HG03432 (cell line): ENCODE results near the gene CD247.

Source experiments
- ATAC-seq: cut with Tn5 transposase; IDR thresholded peaks from one replicate; pipeline ENCODE4 v1.9.1; 2021; ENCODE audit warnings: mild to moderate bottlenecking, moderate library complexity; ENCODE audit not compliant: unreplicated experiment

The CD247 gene

GRCh38 chr1:167542109-167543032 is 24.0 kb upstream of the CD247 start:
- ATAC-seq = no peak

DNA sequence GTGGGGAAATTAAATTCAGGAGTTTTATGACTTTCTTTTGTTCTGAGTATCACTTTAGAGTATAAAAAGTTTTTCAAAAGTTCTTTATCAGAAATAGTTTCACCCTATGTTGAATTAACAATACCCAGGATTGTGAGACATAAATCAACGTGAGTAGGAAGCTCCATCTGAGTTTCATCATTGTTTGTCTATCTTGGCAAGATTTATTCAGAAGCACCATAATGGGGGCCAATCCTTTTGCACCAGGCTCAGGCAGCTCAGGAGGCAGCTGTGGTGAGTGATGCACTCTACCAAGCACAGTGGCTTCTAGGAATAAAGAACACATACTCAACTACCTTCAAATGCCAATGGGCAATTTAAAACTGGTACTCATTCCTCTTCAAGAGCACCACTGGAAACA is 23.3 kb upstream of the CD247 start:
- ATAC-seq = no peak

DNA sequence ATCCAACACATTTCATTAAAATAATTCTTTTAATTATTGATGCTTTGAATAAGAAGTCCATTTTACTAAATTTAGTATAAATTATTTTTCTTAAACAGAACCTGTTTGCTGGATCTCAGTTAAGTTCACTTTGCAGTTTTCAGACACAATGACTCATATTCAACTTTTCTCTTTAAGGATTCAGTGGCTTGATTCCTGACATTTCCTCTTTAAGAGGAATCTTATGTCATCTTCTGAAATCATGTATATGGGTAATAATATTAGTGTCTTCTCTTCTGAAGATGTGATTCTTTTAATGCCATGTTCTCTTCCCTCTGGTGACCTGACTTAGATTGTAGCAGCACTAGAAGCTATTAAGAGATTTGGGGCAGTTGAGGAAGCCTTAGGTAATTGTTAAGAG is 22.7 kb upstream of the CD247 start:
- no peak for ATAC-seq

DNA sequence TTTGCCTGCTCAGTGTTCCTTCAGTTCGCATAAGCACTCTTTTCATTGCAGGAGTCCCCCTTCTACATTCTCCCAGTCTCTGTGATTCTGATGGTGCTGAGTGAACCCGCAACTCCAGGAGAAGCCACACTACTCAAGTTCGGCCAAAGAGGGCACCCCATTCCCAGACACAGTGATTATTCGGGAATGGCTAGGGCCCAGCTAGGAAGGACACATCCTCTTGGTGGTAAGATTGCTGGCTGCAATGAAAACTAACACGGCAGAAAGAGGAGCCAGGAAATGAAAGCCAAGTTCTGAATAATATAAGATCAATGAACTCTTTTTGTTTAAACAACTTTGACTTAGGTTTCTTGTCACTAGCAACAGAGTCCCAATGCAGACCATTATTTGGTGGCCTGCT is 20.3 kb upstream of the CD247 start:
- no peak for ATAC-seq

DNA sequence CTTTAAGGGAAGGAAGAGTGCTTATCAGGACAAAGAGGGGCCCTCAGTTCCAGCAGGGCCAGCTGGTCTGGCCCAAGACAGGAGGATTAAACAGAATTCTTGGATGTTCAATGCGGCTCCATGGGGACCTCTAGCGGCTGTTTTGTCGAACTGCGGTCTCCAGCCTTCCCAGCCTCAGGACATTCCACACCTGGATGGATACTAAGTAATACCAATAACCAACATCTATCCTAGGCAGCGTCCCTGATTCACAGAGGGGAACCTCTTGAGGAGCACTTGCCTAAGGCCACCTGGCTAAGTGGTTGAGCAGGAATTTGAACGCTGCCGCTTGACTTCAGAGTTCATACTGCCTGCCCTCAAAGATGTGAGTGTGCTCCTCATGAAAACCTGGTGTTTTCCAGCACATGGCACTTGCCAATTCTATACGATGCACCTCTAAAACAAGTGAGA is 15.5 kb upstream of the CD247 start:
- no peak for ATAC-seq

DNA sequence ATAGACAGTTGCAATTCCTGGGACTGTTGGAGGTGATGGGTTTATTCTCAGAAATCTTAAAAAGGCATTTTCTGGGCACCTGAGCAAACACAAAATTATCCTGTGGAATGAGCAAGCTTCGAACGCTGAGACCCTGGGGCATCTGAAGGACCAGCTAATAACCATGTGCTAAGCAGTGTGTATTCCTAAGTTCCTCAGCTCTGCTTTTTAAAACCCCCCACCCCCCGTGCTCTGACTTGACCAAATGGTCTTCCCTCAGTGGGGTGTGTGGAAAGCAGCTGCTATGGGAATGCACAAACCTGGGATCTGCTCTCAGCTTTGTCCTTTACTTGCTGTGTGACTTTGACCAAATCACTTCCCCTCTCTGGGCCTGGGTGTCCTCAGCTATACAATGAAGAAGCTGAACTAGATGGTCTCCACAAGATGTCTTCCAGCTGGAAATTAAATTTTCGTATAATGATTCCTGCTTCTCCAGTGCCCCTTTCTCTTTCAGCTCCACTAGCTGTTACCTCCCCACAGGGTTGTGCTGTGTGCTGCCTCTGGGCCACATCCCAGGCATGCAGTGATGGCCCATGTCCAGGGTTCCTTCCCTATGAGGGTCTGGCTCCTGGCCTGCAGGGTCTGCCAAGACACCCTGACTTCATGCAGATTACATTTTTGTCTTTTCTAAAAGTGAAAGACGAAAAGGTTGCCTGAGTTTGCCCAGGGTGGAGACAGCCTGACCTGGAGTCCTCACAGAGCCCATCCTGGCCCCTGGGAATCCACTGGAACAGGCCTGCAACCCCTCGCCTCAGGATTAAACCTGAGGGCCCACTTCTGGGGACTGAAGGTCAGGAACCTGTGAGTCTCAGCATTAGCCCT is 14.9 kb upstream of the CD247 start:
- ATAC-seq = no peak

DNA sequence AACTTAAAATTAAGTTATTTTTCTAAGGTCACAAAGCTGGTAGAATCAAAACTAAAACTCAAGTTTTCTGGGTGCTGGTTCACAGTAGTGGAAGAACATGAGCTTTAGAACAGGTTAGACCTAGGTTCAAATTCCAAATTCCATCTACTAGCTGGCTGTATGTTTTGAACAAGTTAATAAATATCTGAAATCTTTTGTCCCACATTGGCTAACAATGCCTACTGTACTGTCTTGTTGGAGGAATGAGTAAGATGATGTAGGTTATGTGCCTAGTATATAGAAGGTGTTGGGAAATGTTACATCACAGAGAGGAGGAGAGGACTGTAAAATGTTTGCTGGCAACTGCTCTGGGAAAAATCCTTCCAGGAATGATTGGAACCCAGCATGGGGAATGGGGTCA is 14.0 kb upstream of the CD247 start:
- ATAC-seq = no peak

GRCh38 chr1:167529829-167530474 is 11.6 kb upstream of the CD247 start:
- ATAC-seq = no peak

- no peak for ATAC-seq
These were observed 9.9 kb upstream of the CD247 start for GRCh38 chr1:167528057-167528728.

- no peak for ATAC-seq
These were observed 8.5 kb upstream of the CD247 start for GRCh38 chr1:167526667-167527383.

- no peak for ATAC-seq
These were observed 6.3 kb upstream of the CD247 start for GRCh38 chr1:167524651-167525050.

- no peak for ATAC-seq
These were observed 3.9 kb upstream of the CD247 start for GRCh38 chr1:167522246-167522645.

DNA sequence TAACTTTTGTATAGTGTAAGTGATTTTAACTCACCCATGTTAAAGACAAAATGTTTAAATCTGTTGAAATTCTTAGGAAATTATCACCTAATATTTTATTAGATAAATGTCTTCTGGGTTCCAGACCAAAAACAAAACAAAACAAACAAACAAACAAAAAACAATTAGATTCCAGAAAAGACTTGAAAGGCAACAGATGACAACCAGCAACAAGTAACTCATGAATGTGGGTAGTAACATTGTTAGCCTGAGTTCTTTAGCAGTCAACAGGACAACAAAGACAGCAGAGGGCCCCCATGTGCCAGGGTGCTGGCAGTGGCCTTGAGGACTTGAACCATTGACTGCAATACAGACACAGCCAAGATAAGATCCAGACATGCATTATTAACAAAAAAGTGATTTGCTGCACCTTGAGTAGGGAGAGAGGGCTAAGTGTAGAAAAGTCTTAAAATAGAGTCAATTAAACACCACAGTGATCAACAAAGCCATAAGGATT is 2.4 kb upstream of the CD247 start:
- ATAC-seq = no peak

GRCh38 chr1:167517535-167518330 is 596 bp downstream of the CD247 start:
- no peak for ATAC-seq

- no peak for ATAC-seq
These were observed 1.6 kb downstream of the CD247 start for GRCh38 chr1:167516404-167517388.

GRCh38 chr1:167515893-167516321 is 2.4 kb downstream of the CD247 start:
- ATAC-seq = no peak

GRCh38 chr1:167515461-167515860 is 2.9 kb downstream of the CD247 start:
- no peak for ATAC-seq

GRCh38 chr1:167514288-167514687 is 4.0 kb downstream of the CD247 start:
- no peak for ATAC-seq
